Immature natural killer cell (primary cell): ENCODE results near the gene SESN1. TPM values are rescaled to one million over a fixed set of nuclear protein-coding genes. Genes with fewer than 3 reads are reported as not detected.

Experiments used
- DNase-seq, 3 donors: peaks; one replicate each; pipeline ENCODE4 v3.0.0; 2022; ENCODE audit warnings: mixed read lengths in 1 of 3
- H3K27ac Mint-ChIP-seq, 6 donors: one replicate each; pipeline ENCODE4 v1.8.0; 2020; ENCODE audit warnings: mixed read lengths in 6 of 6, mild to moderate bottlenecking in 5 of 6, inconsistent platforms in 4 of 6, moderate library complexity in 3 of 6
- H3K27me3 Mint-ChIP-seq, 3 donors: one replicate each; pipeline ENCODE4 v1.8.0; 2020 to 2021; ENCODE audit warnings: low read depth in 3 of 3, mild to moderate bottlenecking in 3 of 3, mixed read lengths in 3 of 3, moderate library complexity in 3 of 3, inconsistent platforms in 1 of 3
- H3K36me3 Mint-ChIP-seq, 3 donors: one replicate each; pipeline ENCODE4 v1.8.0; 2020; ENCODE audit warnings: mixed read lengths in 3 of 3, inconsistent platforms in 2 of 3, mild to moderate bottlenecking in 2 of 3
- H3K4me1 Mint-ChIP-seq, 2 donors: one replicate each; pipeline ENCODE4 v1.8.0; 2020; ENCODE audit warnings: inconsistent platforms in 2 of 2, mild to moderate bottlenecking in 2 of 2, mixed read lengths in 2 of 2, moderate library complexity in 1 of 2
- H3K4me3 Mint-ChIP-seq, 5 donors: one replicate each; pipeline ENCODE4 v1.8.0; 2020; ENCODE audit warnings: mild to moderate bottlenecking in 5 of 5, mixed read lengths in 5 of 5, inconsistent platforms in 3 of 5, moderate library complexity in 3 of 5
- H3K9me3 Mint-ChIP-seq, 6 donors: one replicate each; pipeline ENCODE4 v1.8.0; 2020; ENCODE audit warnings: mild to moderate bottlenecking in 6 of 6, mixed read lengths in 6 of 6, inconsistent platforms in 4 of 6, moderate library complexity in 3 of 6
- polyA plus RNA-seq, 3 donors: library from polyadenylated mRNA; unstranded; fragments of 300-500 nt; fragmentation: Illumina TruSeq; gene quantifications; one replicate each; pipeline ENCODE4 v1.2.3, GENCODE V29; 2021

SESN1 gene
- polyA plus RNA-seq, 3 donors from 2014 or later: 14.9 to 26.4 (median 20.9) TPM

GRCh38 chr6:109050447-109051102 lies 44.1 kb downstream of the SESN1 start:
- Mint-ChIP-seq H3K9me3 (no peaks in the 10 kb centered on the region), H3K4me3 (no peak overlapping the region), H3K27ac (no peak overlapping the region), H3K36me3 (peaks cover 0 to 3% (median 0%) of the 10 kb centered on the region in 3 donors), H3K4me1 (peaks cover 17 to 50% of the 10 kb centered on the region in 2 donors), H3K27me3 (peaks cover 0 to 3% (median 2%) of the 10 kb centered on the region in 3 donors)
- no peak for DNase-seq

GRCh38 chr6:109050012-109050411 lies 44.6 kb downstream of the SESN1 start:
- H3K9me3 Mint-ChIP-seq: no peaks in the 10 kb centered on the region
- H3K27ac Mint-ChIP-seq: peak overlapping the region in 3 of 6 donors; percentile 36 to 56 (median 52)
- peaks cover 17 to 56% of the 10 kb centered on the region in 2 donors for H3K4me1 Mint-ChIP-seq
- H3K27me3 Mint-ChIP-seq: peaks cover 0 to 3% (median 2%) of the 10 kb centered on the region in 3 donors
- DNase-seq: no peak
- H3K4me3 Mint-ChIP-seq: no peak overlapping the region
- H3K36me3 Mint-ChIP-seq: peaks cover 0 to 3% (median 0%) of the 10 kb centered on the region in 3 donors

GRCh38 chr6:109048670-109049415 lies 45.8 kb downstream of the SESN1 start:
- Mint-ChIP-seq H3K4me3 (no peak overlapping the region), H3K27me3 (peaks cover 0 to 3% (median 2%) of the 10 kb centered on the region in 3 donors), H3K4me1 (peaks cover 17 to 57% of the 10 kb centered on the region in 2 donors), H3K9me3 (no peaks in the 10 kb centered on the region), H3K27ac (peak overlapping the region; percentile 58 to 87 (median 71)), H3K36me3 (peaks cover 0 to 3% (median 0%) of the 10 kb centered on the region in 3 donors)
- no peak for DNase-seq

GRCh38 chr6:109048176-109048575 lies 46.5 kb downstream of the SESN1 start:
- no peak for DNase-seq
- Mint-ChIP-seq H3K4me3 (peak overlapping the region in 2 of 5 donors; percentile 5 to 26), H3K27ac (peak overlapping the region; percentile 53 to 87 (median 76)), H3K4me1 (peaks cover 17 to 53% of the 10 kb centered on the region in 2 donors), H3K9me3 (no peaks in the 10 kb centered on the region), H3K36me3 (peaks cover 0 to 3% (median 0%) of the 10 kb centered on the region in 3 donors), H3K27me3 (peaks cover 0 to under 1% (median 0%) of the 10 kb centered on the region in 3 donors)

GRCh38 chr6:109045493-109045892 lies 49.2 kb downstream of the SESN1 start:
- H3K4me1 Mint-ChIP-seq: peaks cover 14 to 32% of the 10 kb centered on the region in 2 donors
- no peaks in the 10 kb centered on the region for H3K27me3 Mint-ChIP-seq
- no peak for DNase-seq
- no peaks in the 10 kb centered on the region for H3K9me3 Mint-ChIP-seq
- H3K36me3 Mint-ChIP-seq: peaks cover 0 to 6% (median 3%) of the 10 kb centered on the region in 3 donors
- peak overlapping the region; percentile 2 to 61 (median 24) for H3K27ac Mint-ChIP-seq
- no peak overlapping the region for H3K4me3 Mint-ChIP-seq

GRCh38 chr6:109039795-109040194 lies 54.9 kb downstream of the SESN1 start:
- H3K36me3 Mint-ChIP-seq: peaks cover 0 to 6% (median 0%) of the 10 kb centered on the region in 3 donors
- no peaks in the 10 kb centered on the region for H3K9me3 Mint-ChIP-seq
- peaks cover 0 to 2% (median 1%) of the 10 kb centered on the region in 3 donors for H3K27me3 Mint-ChIP-seq
- DNase-seq: no peak
- peak overlapping the region in 2 of 6 donors; percentile 12 to 30 for H3K27ac Mint-ChIP-seq
- no peak overlapping the region for H3K4me3 Mint-ChIP-seq
- H3K4me1 Mint-ChIP-seq: peaks cover 37 to 42% of the 10 kb centered on the region in 2 donors

- H3K27me3 Mint-ChIP-seq: peaks cover 0 to 2% (median 1%) of the 10 kb centered on the region in 3 donors
- H3K36me3 Mint-ChIP-seq: peaks cover 0 to 6% (median 0%) of the 10 kb centered on the region in 3 donors
- H3K27ac Mint-ChIP-seq: peak overlapping the region in 1 of 6 donors; percentile 17
- H3K4me1 Mint-ChIP-seq: peaks cover 39 to 44% of the 10 kb centered on the region in 2 donors
- H3K4me3 Mint-ChIP-seq: no peak overlapping the region
- DNase-seq: no peak
- no peaks in the 10 kb centered on the region for H3K9me3 Mint-ChIP-seq
These were observed 55.7 kb downstream of the SESN1 start for GRCh38 chr6:109038837-109039398.

GRCh38 chr6:109036574-109037294 lies 57.9 kb downstream of the SESN1 start:
- peak overlapping the region; percentile 63 to 81 (median 71) for H3K4me3 Mint-ChIP-seq
- peaks cover 0 to 2% (median 1%) of the 10 kb centered on the region in 3 donors for H3K27me3 Mint-ChIP-seq
- peak overlapping the region; percentile 68 to 91 (median 88) for H3K27ac Mint-ChIP-seq
- peaks cover 42 to 54% of the 10 kb centered on the region in 2 donors for H3K4me1 Mint-ChIP-seq
- DNase-seq: peak; percentile 39 to 49 (median 43)
- H3K9me3 Mint-ChIP-seq: no peaks in the 10 kb centered on the region
- no peaks in the 10 kb centered on the region for H3K36me3 Mint-ChIP-seq

- Mint-ChIP-seq H3K27ac (peak overlapping the region in 1 of 6 donors; percentile 52), H3K36me3 (no peaks in the 10 kb centered on the region), H3K4me3 (no peak overlapping the region), H3K4me1 (peaks cover 41 to 61% of the 10 kb centered on the region in 2 donors), H3K27me3 (peaks cover 0 to 2% (median 1%) of the 10 kb centered on the region in 3 donors), H3K9me3 (no peaks in the 10 kb centered on the region)
- no peak for DNase-seq
These were observed 60.1 kb downstream of the SESN1 start for GRCh38 chr6:109034526-109034925.

- Mint-ChIP-seq H3K9me3 (no peaks in the 10 kb centered on the region), H3K4me1 (peaks cover 43 to 62% of the 10 kb centered on the region in 2 donors), H3K36me3 (no peaks in the 10 kb centered on the region), H3K27ac (no peak overlapping the region), H3K27me3 (peaks cover 0 to 2% (median under 1%) of the 10 kb centered on the region in 3 donors), H3K4me3 (no peak overlapping the region)
- DNase-seq: no peak
These were observed 61.0 kb downstream of the SESN1 start for GRCh38 chr6:109033655-109034054.

GRCh38 chr6:109031416-109031815 lies 63.2 kb downstream of the SESN1 start:
- Mint-ChIP-seq H3K4me1 (peaks cover 30 to 47% of the 10 kb centered on the region in 2 donors), H3K9me3 (no peaks in the 10 kb centered on the region), H3K27me3 (no peaks in the 10 kb centered on the region), H3K27ac (peak overlapping the region in 1 of 6 donors; percentile 84), H3K4me3 (no peak overlapping the region), H3K36me3 (no peaks in the 10 kb centered on the region)
- no peak for DNase-seq

GRCh38 chr6:109029313-109029712 lies 65.3 kb downstream of the SESN1 start:
- no peak overlapping the region for H3K27ac Mint-ChIP-seq
- DNase-seq: no peak
- H3K9me3 Mint-ChIP-seq: no peaks in the 10 kb centered on the region
- no peaks in the 10 kb centered on the region for H3K27me3 Mint-ChIP-seq
- peaks cover 0 to 4% (median 0%) of the 10 kb centered on the region in 3 donors for H3K36me3 Mint-ChIP-seq
- H3K4me1 Mint-ChIP-seq: peaks cover 35 to 49% of the 10 kb centered on the region in 2 donors
- no peak overlapping the region for H3K4me3 Mint-ChIP-seq

GRCh38 chr6:109028439-109028838 lies 66.2 kb downstream of the SESN1 start:
- Mint-ChIP-seq H3K4me1 (peaks cover 37 to 54% of the 10 kb centered on the region in 2 donors), H3K36me3 (peaks cover 0 to 4% (median 0%) of the 10 kb centered on the region in 3 donors), H3K27ac (peak overlapping the region in 1 of 6 donors; percentile 27), H3K4me3 (no peak overlapping the region), H3K9me3 (no peaks in the 10 kb centered on the region), H3K27me3 (no peaks in the 10 kb centered on the region)
- no peak for DNase-seq
